IgD-negative memory B cell (primary cell): Measurements from ENCODE around the gene CYP39A1. TPM values are rescaled to one million over a fixed set of nuclear protein-coding genes. Genes with fewer than 3 reads are reported as not detected.

Experiments used
- H3K27ac Mint-ChIP-seq, 3 donors: one replicate each; pipeline ENCODE4 v1.8.0; 2020 to 2022; ENCODE audit warnings: mild to moderate bottlenecking in 3 of 3, mixed read lengths in 3 of 3, moderate library complexity in 1 of 3
- H3K27me3 Mint-ChIP-seq: one replicate; pipeline ENCODE4 v1.8.0; 2021; ENCODE audit warnings: mixed read lengths
- H3K36me3 Mint-ChIP-seq: one replicate; pipeline ENCODE4 v1.8.0; 2020; ENCODE audit warnings: mild to moderate bottlenecking, mixed read lengths
- H3K4me1 Mint-ChIP-seq, 3 donors: one replicate each; pipeline ENCODE4 v1.8.0; 2020 to 2022; ENCODE audit warnings: mixed read lengths in 3 of 3, mild to moderate bottlenecking in 1 of 3
- H3K4me3 Mint-ChIP-seq, 4 donors: one replicate each; pipeline ENCODE4 v1.8.0; 2020 to 2022; ENCODE audit warnings: mild to moderate bottlenecking in 4 of 4, mixed read lengths in 4 of 4, moderate library complexity in 3 of 4
- H3K9me3 Mint-ChIP-seq, 3 donors: one replicate each; pipeline ENCODE4 v1.8.0; 2020 to 2021; ENCODE audit warnings: mixed read lengths in 3 of 3, mild to moderate bottlenecking in 1 of 3
- polyA plus RNA-seq: library from polyadenylated mRNA; unstranded; fragments of 300-500 nt; fragmentation: Illumina TruSeq; gene quantifications from one replicate; pipeline ENCODE4 v1.2.3, GENCODE V29; 2021

CYP39A1 gene
- polyA plus RNA-seq, 1 donor from 2014 or later: not detected

DNA sequence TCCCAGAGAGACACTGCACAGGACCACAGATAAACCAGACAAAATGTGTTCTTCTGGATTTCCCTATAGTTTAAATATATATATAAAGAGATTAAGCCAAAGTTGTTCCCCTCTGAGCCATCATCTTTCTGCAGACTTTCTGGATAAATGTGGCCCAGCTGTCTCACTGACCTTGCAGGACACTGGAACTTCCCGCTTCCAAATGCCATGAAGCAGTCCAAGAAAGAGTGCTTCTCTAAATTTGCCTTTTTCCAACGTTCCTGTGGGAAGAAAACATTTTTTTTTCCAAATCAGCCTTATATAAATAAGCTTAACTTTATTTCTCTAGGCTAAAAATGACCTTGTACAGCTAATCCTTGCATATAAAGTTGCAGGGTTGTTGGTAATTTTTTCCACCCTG lies 65.7 kb downstream of the CYP39A1 start:
- no peak overlapping the region for H3K27ac Mint-ChIP-seq
- H3K4me1 Mint-ChIP-seq: no peaks in the 10 kb centered on the region
- H3K36me3 Mint-ChIP-seq: no peaks in the 10 kb centered on the region
- no peaks in the 10 kb centered on the region for H3K9me3 Mint-ChIP-seq
- H3K4me3 Mint-ChIP-seq: no peak overlapping the region
- H3K27me3 Mint-ChIP-seq: peaks cover 2% of the 10 kb centered on the region

- Mint-ChIP-seq H3K27ac (no peak overlapping the region), H3K9me3 (no peaks in the 10 kb centered on the region), H3K36me3 (no peaks in the 10 kb centered on the region), H3K27me3 (peaks cover 2% of the 10 kb centered on the region), H3K4me3 (no peak overlapping the region), H3K4me1 (no peaks in the 10 kb centered on the region)
These were observed 68.0 kb downstream of the CYP39A1 start for GRCh38 chr6:46584586-46584985.

DNA sequence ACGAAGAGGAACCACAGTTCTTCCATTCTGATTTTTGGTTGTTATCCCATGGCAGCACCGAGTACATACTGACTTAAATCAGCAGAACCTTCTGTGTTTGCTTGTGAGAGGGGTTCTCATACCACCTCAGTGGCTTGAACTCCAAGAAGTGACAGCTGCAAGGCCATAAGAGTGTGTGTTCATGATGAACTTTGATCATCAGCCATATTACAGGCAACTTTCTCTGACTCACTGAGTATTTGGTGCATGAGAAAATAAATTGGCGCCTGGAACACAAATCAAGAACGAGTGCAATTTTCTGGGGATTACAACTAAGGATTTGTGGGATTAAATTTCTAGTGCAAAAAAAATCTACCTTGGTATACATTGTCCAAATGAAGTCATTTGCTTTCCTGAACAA lies 68.9 kb downstream of the CYP39A1 start:
- H3K4me3 Mint-ChIP-seq: no peak overlapping the region
- no peaks in the 10 kb centered on the region for H3K36me3 Mint-ChIP-seq
- peaks cover 0 to 1% (median 0%) of the 10 kb centered on the region in 3 donors for H3K9me3 Mint-ChIP-seq
- H3K4me1 Mint-ChIP-seq: no peaks in the 10 kb centered on the region
- no peak overlapping the region for H3K27ac Mint-ChIP-seq
- H3K27me3 Mint-ChIP-seq: peaks cover 2% of the 10 kb centered on the region

DNA sequence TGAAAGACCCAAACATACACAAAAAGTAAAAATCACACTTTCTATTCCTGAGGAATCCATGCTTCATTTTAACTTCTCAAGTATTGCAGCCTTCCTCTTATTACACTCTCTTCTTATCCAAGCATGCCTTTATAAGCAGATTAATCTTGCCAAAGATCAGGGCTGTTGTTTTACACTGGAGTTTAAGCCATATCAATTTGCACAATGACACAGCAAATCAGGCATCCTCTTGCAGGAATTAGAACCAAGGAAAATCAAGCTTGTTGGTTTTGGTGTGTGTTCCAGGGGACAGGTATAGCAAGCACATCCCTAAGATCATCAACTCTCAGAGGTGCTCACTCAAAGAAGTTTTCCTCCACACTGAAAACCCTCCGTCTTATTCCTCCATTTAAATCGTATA lies 69.5 kb downstream of the CYP39A1 start:
- Mint-ChIP-seq H3K4me3 (no peak overlapping the region), H3K4me1 (no peaks in the 10 kb centered on the region), H3K27me3 (no peaks in the 10 kb centered on the region), H3K9me3 (peaks cover 0 to 1% (median 0%) of the 10 kb centered on the region in 3 donors), H3K36me3 (no peaks in the 10 kb centered on the region), H3K27ac (no peak overlapping the region)

- Mint-ChIP-seq H3K36me3 (no peaks in the 10 kb centered on the region), H3K9me3 (peaks cover 0 to 1% (median 0%) of the 10 kb centered on the region in 3 donors), H3K27me3 (no peaks in the 10 kb centered on the region), H3K4me3 (no peak overlapping the region), H3K27ac (no peak overlapping the region), H3K4me1 (no peaks in the 10 kb centered on the region)
These were observed 71.0 kb downstream of the CYP39A1 start for GRCh38 chr6:46581459-46582177.

DNA sequence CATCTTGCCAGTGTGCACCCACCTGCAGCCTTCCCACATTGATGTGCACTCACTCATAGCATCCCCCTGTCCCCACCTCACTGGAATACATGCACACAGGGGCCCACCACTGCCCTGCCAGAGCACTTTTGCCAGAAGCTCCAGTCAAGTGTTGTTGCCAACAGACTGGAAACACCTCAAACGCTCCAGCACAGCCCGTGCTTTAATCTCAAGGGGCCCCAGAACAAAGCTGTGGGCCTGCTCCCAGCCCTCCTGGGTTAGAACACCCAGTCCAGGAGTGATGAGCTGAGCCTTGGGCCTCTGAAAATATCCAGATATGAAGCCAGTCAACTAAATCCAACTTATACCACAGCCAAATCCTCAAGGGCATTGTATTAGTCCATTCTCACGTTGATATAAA lies 77.1 kb downstream of the CYP39A1 start:
- Mint-ChIP-seq H3K9me3 (peaks cover 6 to 14% (median 9%) of the 10 kb centered on the region in 3 donors), H3K4me3 (no peak overlapping the region), H3K36me3 (peaks cover 3% of the 10 kb centered on the region), H3K27ac (no peak overlapping the region), H3K4me1 (no peaks in the 10 kb centered on the region), H3K27me3 (peaks cover 13% of the 10 kb centered on the region)

GRCh38 chr6:46573140-46573539 lies 79.5 kb downstream of the CYP39A1 start:
- no peak overlapping the region for H3K4me3 Mint-ChIP-seq
- peaks cover 20% of the 10 kb centered on the region for H3K27me3 Mint-ChIP-seq
- no peaks in the 10 kb centered on the region for H3K4me1 Mint-ChIP-seq
- no peak overlapping the region for H3K27ac Mint-ChIP-seq
- H3K36me3 Mint-ChIP-seq: peaks cover 3% of the 10 kb centered on the region
- H3K9me3 Mint-ChIP-seq: peaks cover 9 to 14% (median 12%) of the 10 kb centered on the region in 3 donors

DNA sequence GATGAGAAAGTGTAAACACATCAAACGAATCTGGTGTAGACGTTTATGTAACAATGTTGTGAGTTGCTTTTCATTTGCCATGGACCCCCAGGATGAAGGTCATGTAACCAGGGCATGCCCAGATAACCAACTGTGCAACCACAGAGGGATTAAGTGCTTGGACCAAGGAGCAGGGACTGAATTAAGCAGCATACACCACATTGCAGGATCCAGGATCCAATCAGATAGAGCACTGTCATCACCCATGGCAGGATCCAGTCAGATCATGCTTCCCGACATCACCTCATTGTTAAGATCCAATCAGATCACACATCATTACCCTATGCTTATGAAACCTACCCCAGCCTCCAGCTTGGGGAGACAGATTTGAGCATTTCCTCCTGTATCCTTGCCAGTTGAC lies 87.1 kb downstream of the CYP39A1 start:
- no peak overlapping the region for H3K27ac Mint-ChIP-seq
- H3K9me3 Mint-ChIP-seq: peaks cover 5 to 8% (median 6%) of the 10 kb centered on the region in 3 donors
- H3K4me3 Mint-ChIP-seq: no peak overlapping the region
- peaks cover 7% of the 10 kb centered on the region for H3K27me3 Mint-ChIP-seq
- no peaks in the 10 kb centered on the region for H3K36me3 Mint-ChIP-seq
- no peaks in the 10 kb centered on the region for H3K4me1 Mint-ChIP-seq

DNA sequence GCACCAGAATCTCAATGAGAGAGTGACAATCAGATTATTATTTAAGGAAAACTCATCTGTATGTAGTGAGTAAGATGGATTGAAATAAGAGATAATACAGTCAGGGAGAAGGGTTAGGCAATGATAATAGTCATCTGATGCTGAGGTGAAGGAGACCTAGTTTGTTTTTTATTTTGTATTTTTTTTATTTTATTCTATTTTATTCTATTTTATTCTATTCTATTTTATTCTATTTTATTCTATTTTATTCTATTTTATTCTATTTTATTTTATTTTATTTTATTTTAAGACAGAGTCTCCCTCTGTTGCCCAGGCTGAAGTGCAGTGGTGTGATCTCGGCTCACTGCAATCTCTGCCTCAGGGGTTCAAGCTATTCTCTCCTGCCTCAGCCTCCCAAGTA lies 88.7 kb downstream of the CYP39A1 start:
- Mint-ChIP-seq H3K36me3 (no peaks in the 10 kb centered on the region), H3K4me1 (no peaks in the 10 kb centered on the region), H3K9me3 (peaks cover 1 to 8% (median 2%) of the 10 kb centered on the region in 3 donors), H3K4me3 (no peak overlapping the region), H3K27ac (no peak overlapping the region), H3K27me3 (peaks cover under 1% of the 10 kb centered on the region)

DNA sequence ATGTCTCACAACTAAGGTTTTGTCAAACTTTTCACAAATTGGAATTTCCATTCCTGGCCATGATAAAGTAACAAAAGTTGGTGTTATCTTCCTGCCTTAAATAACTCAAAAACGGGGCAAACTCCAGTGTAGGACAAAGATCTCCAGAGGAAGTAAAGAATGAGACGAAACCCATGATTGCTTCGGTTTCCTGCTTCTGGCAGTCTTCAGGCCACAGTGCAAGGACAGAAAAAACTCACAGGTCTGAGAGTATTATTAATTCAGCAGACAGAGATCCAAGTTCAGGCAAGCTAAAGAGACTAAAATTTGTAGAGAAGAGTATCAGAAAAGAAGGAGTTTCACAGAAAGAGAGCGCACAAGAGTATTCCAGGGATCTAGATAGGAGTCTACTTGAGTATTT lies 96.6 kb downstream of the CYP39A1 start:
- Mint-ChIP-seq H3K27ac (no peak overlapping the region), H3K27me3 (no peaks in the 10 kb centered on the region)

GRCh38 chr6:46555129-46555528 lies 97.5 kb downstream of the CYP39A1 start:
- H3K36me3 Mint-ChIP-seq: no peaks in the 10 kb centered on the region
- H3K4me3 Mint-ChIP-seq: no peak overlapping the region
- no peaks in the 10 kb centered on the region for H3K27me3 Mint-ChIP-seq
- no peaks in the 10 kb centered on the region for H3K9me3 Mint-ChIP-seq
- H3K27ac Mint-ChIP-seq: no peak overlapping the region
- peaks cover 14 to 17% (median 16%) of the 10 kb centered on the region in 3 donors for H3K4me1 Mint-ChIP-seq

More for the DNA sequence above, 96.6 kb downstream of the CYP39A1 start:
- peak overlapping the region in 1 of 4 donors; percentile 52 for H3K4me3 Mint-ChIP-seq
- no peaks in the 10 kb centered on the region for H3K36me3 Mint-ChIP-seq
- H3K9me3 Mint-ChIP-seq: no peaks in the 10 kb centered on the region
- peaks cover 14 to 17% (median 16%) of the 10 kb centered on the region in 3 donors for H3K4me1 Mint-ChIP-seq

GRCh38 chr6:46549155-46549554 lies 103.5 kb downstream of the CYP39A1 start:
- Mint-ChIP-seq H3K4me3 (no peak overlapping the region), H3K36me3 (no peaks in the 10 kb centered on the region), H3K9me3 (peaks cover 1 to 7% (median 4%) of the 10 kb centered on the region in 3 donors), H3K4me1 (no peaks in the 10 kb centered on the region), H3K27ac (no peak overlapping the region), H3K27me3 (no peaks in the 10 kb centered on the region)

GRCh38 chr6:46541556-46541955 lies 111.1 kb downstream of the CYP39A1 start:
- Mint-ChIP-seq H3K4me3 (no peak overlapping the region), H3K27ac (no peak overlapping the region), H3K27me3 (peaks cover 3% of the 10 kb centered on the region), H3K36me3 (peaks cover 2% of the 10 kb centered on the region), H3K9me3 (peaks cover 1 to 14% (median 13%) of the 10 kb centered on the region in 3 donors), H3K4me1 (no peaks in the 10 kb centered on the region)

DNA sequence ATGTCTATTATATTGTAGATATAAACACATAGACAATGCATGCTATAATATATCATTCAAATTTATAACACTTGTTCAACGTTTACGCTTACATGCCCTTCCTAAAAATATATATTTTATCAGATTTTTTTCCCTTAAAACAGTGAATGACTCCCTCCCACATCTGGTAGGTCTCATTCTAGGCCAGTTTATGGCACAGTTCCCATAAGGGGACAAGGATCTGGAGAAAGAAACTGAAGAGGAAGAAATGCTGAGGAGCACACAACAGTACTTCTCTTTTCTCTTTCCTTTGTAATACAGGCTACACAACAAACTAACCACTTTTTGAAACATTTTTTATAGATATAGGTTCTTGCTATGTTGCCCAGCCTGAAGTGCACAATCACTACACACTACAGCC lies 112.8 kb downstream of the CYP39A1 start:
- peaks cover 3% of the 10 kb centered on the region for H3K27me3 Mint-ChIP-seq
- peaks cover 2% of the 10 kb centered on the region for H3K36me3 Mint-ChIP-seq
- no peak overlapping the region for H3K27ac Mint-ChIP-seq
- H3K4me3 Mint-ChIP-seq: no peak overlapping the region
- peaks cover 1 to 16% (median 9%) of the 10 kb centered on the region in 3 donors for H3K9me3 Mint-ChIP-seq
- H3K4me1 Mint-ChIP-seq: no peaks in the 10 kb centered on the region

DNA sequence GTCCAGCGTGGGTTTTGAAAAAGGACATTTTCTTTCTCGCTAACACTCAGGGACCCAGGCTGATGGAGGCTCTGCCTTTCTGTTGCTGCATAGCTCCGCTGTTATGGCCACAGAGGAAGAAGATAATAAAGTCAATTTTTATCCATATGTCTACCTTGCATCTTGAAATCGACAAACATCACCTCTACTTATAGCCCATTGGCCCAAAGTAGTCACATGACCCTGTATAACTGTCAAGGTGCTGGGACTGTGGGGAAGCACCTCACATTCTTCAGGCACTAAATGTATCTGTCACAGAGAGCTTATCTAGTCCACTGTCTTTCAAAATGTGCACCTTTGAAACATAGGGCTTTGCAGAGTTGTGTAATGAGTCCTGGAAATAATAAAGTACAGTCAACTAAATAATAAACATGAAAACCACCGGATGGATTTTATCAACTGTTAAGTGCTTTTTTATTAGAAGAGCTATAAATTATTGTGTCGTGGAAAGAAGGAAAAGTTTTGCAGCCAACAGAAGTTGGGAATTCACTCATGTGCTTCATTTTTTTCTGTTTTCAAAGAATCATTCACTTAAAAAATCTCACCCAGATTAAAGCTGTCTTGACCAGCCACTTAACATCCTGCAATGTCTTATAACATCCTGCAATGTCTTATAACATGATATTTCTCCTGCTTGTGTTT lies 113.7 kb downstream of the CYP39A1 start:
- no peaks in the 10 kb centered on the region for H3K4me1 Mint-ChIP-seq
- H3K27me3 Mint-ChIP-seq: peaks cover 3% of the 10 kb centered on the region
- peaks cover 0 to 10% (median 5%) of the 10 kb centered on the region in 3 donors for H3K9me3 Mint-ChIP-seq
- no peak overlapping the region for H3K4me3 Mint-ChIP-seq
- H3K27ac Mint-ChIP-seq: no peak overlapping the region
- peaks cover 2% of the 10 kb centered on the region for H3K36me3 Mint-ChIP-seq

DNA sequence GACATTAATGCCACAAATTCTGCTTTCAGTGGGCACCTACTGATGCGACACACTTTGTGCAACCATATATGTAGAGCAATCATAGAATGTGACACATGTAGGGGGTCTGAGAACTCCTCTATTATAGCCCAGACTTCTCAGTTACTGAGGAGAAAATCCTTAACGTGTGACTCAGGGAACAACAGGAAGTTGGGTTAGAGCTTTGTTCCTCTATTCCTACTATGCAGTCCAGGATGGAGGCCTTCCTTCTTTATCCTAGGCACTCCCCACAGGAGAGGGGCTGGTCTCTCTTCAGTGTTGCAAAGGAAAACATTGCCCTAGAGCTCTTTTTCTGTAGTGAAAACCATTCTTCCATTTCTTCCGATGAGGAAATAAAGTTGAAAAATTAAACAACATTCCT lies 121.7 kb downstream of the CYP39A1 start:
- H3K27ac Mint-ChIP-seq: no peak overlapping the region
- no peaks in the 10 kb centered on the region for H3K36me3 Mint-ChIP-seq
- no peaks in the 10 kb centered on the region for H3K4me1 Mint-ChIP-seq
- H3K27me3 Mint-ChIP-seq: peaks cover 16% of the 10 kb centered on the region
- no peak overlapping the region for H3K4me3 Mint-ChIP-seq
- peaks cover 0 to 4% (median 0%) of the 10 kb centered on the region in 3 donors for H3K9me3 Mint-ChIP-seq
